CD4-positive, alpha-beta T cell treated with Interleukin-12 subunit alpha and Interleukin-12 subunit beta, for 1 hour (primary cell): Measurements from ENCODE around the gene FPR1.
A peak's percentile ranks its signal among the peaks of the same experiment; 100 is the strongest.
"Not testable (repeated sequence)": the region's sequence is repeated elsewhere in the genome, so short reads cannot be mapped to it uniquely, and the experiment has no call there.

Experiments
- DNase-seq: peaks from one replicate; pipeline ENCODE4 v3.0.0-alpha.2; 2020

The FPR1 gene

DNA sequence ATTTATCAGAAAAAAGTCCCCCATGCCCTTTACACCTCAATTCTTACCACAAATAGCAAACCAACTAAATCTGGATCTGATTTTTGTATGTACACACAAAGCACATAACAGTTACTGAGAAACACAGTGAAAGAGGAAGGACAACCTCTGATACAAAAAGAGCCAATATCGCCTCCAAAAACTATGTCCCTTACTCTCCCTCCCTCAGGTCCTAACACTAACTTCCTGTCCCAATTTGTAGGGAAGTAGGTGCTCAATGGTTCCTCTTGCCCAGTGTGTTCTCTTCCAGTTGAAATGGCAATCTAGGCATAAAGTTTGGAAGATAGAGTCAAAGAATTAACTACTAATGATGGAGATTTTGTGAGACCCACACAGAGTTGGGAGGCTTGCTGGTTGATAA is 27.5 kb upstream of the FPR1 start:
- DNase-seq: no peak

DNA sequence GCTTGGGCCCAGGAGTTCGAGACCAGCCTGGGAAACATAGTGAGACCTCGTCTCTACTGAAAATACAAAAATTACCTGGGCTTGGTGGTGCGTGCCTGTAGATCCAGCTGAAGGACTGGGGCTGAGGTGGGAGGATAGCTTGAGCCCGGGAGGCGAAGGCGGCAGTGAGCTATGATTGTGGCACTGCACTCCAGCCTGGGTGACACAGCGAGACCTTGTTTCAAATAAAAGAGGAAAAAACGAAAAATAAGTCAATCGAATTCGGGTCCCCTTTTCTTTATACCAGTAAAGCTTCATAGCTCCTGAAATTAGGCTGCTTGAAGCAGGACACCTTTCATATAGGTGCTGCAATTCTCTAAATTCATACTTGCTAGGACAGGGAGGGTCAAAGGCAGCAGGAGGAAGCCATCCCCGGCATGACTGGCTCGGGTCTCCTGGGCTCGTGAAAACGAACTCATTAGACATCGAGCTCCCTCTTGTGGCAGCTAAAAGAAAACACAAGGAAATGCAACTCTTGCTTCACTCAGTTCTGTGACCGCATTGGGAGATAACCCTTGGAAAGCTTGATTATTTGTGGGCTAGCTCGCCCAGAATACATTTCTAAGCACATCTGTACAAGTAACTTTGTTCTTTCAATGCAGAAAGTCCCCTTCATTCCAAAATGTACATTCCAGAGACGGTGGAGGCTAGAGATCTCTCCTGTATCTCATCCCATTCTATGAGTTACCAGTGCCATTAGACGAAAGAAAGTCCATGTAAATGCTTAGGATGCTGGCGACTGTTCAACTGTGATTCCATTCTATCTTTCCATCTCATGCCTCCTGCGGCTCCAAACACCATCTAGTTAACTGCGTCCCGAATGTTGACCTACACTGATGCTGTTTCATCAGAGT is 26.1 kb upstream of the FPR1 start:
- DNase-seq: peak; percentile 52

DNA sequence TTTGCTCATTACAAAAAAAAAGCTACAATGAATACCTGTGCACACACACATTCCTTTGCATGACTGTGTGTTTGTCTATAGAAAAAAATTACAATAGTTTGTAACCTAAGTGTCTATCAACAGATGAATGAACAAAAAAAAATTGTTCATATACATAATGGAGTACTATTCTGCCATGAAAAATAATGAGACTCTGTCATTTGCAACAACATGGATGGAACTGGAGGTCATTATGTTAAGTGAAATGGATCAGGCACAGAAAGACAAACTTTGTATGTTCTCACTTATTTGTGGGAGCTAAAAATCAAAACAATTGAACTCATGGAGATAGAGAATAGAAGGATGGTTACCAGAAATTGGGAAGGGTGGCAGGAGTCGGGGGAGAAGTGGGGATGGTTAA is 24.9 kb upstream of the FPR1 start:
- not testable (repeated sequence) for DNase-seq

DNA sequence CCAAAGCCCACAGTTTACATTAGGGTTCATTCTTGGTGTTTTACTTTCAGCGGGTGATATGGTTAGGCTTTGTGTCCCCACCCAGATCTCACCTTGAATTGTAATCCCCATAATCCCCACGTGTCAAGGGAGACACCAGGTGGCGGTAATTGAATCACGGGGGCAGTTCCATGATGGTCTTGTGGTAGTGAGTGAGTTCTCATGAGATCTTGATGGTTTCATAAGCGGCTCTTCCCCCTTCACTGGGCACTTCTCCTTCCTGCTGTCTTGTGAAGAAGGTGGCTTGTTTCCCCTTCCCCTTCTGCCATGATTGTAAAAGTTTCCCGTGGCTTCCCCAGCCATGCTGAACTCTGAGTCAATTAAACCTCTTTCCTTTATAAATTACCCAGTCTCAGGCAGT is 21.3 kb upstream of the FPR1 start:
- no peak for DNase-seq

DNA sequence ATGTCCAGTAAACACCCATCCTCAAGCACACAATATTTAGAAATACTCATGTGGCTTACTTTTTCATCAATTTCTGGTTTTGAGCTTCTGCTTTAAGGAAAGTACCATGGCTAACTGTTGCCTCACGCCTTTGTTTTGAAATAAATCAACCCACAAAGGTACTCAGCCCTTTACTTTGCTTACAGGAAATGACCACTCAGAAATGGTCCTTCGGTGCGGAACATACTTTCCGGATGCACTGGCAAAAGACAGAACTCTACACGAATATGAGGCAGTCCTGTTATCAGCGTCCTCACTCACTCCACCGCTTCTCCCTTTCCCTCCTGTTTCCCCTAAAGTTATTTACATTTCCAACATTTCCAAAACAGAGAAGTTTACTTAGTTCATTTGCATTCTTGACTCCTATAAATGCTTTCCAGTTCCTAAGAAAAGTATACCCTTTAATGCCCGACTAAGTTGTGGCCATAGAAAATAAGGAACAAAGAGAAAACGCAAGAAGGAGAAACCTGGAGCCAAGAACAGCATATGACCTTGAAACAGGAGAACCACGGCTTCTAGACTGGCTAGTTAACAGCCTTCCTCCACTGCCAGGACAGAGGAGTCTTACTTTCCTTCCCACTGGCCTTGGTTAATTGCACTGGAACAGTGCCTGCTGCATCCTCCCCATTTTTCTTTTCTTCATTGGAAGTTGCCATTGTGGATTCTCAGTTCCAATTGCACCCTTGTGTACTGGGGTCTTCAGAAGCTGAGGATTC is 19.9 kb upstream of the FPR1 start:
- no peak for DNase-seq

DNA sequence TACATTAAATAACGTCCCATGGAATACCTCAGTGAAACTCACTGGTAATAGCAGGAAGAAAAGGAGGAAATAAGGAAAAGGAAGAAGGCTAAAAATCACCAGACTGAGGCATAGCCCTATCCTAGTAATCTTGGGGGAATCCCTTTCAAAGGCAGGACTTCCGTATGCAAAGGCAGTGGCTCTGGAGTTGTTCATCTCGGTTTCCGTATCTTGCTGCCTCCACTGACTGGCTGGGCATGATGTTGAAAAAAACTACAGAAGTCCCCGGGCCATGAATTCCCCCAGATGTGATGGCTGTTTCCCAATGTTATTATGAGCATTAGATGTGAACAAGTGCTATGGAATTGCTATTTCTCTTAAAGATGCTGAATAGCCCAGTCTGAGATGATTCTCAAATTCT is 14.8 kb upstream of the FPR1 start:
- no peak for DNase-seq

DNA sequence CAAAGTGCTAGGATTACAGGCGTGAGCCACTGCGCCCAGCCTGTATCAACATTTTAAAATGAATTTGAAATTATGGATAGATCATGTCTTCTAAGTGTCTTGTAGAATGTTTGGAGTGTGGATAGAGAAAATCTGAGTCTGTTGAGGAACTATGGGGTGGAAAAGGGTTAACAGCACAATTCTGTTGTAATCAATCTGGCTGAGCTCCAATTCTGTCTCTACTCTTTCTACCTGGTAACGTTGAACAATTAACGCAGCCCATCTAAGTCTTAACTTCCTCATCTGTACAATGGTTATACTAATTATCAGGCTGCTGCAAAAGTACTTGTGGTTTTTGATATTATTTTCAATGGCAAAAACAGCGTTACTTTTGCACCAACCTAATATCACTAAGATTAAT is 13.4 kb upstream of the FPR1 start:
- DNase-seq: no peak

DNA sequence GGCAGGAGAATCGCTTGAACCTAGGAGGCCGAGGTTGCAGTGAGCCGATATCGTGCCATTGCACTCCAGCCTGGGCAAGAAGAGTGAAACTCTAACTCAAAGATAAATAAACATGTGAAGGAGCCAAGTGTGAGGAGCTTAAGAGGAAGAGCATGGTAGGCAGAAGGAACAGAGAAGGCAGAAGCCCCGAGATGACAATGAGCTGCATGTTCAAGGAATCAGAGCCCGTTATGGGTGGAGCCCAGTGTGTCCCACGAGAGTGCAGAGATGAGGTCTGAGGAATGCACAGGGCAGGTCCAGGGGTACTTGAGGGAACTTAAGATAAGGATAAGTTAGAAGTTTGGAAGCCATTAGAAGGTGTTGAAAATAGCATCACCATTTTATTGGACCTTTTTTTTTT is 10.0 kb upstream of the FPR1 start:
- DNase-seq: no peak

DNA sequence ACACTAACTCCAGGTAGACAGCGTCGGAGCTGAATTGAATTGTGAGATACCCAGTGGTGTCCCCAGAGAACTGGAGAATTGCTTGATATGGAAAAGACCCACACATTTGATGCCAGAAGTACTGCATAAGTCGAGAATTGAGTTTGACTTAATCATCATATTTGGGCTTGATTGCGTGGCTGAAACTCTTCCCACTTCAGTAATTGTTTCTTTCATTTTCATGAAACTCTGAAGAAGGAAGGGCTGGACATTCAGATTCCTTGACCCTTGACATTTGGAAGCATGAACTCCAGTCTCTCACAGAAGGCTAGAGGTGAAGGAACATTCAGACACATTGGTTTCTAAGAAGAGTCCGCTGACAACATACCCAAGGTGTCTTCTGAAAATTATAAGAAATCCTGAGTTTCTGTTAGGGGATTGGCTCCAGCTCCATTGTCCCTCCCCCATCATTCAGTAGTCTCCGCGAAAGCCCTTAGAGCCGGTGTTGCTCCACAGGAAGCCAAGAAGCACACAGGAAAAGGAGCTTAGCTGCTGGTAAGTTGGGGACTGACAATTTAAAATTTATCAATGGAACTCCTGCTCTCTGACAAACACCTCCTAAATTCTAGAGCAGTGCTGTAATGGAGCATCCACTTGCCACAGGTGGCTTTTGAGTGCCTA is 9.1 kb upstream of the FPR1 start, which contains the start of gene FPR2:
FPR2 (plus strand) TSS at position 484 of the 660 bp plus-strand sequence. CDS start 7,479 bp downstream, outside the sequence.
- DNase-seq: no peak

DNA sequence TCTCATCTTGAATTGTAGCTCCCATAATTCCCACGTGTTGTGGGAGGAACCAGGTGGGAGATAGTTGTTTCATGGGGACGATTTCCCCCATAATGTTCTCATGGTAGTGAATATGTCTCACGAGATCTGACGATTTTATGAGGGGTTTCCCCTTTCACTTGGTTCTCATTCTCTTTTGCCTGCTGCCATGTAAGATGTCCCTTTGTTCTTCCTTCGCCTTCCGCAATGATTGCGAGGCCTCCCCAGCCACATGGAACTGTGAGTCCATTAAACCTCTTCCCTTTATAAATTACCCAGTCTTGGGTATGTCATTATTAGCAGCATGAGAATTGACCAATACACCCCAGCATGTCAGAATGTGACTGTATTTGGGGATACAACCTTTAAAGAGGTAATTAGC is 3.9 kb upstream of the FPR1 start:
- no peak for DNase-seq

DNA sequence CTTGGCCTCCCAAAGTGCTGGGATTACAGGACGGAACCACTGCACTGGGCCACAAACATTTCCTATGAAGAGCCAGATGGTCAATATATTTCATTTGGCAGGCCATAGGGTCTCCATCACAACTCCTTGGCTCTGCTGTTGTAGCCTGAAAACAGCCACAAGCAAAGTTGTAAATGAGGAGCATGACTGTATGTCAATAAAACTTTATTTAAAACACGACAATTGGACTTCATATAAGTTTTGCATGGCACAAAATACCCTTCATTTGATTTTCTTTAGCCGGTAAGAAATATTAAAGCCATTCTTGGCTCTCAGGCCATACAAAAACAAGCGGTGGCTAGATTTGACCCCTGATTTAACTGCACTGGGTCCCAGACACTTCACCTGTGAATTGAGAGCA is 3.1 kb upstream of the FPR1 start:
- DNase-seq: no peak

DNA sequence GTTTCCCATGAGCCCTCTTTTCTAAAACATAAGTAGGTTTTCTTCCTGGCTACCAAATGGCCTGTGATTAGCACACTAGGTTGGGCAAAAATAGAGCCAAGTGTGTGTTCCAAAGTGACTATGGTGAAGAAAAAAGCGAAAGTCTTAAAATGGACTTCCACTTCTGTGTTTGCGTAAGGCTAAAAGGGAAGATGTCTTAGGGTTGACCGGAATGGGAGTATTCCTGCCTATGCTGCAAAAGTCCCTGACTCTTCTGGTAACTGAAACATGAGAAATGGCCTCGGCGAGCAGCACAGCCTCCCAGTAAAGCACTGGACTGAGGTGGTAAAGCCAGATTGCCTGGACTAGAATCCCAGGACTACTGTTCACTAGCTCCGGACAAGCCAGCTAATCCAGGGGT is 2.4 kb upstream of the FPR1 start:
- no peak for DNase-seq

DNA sequence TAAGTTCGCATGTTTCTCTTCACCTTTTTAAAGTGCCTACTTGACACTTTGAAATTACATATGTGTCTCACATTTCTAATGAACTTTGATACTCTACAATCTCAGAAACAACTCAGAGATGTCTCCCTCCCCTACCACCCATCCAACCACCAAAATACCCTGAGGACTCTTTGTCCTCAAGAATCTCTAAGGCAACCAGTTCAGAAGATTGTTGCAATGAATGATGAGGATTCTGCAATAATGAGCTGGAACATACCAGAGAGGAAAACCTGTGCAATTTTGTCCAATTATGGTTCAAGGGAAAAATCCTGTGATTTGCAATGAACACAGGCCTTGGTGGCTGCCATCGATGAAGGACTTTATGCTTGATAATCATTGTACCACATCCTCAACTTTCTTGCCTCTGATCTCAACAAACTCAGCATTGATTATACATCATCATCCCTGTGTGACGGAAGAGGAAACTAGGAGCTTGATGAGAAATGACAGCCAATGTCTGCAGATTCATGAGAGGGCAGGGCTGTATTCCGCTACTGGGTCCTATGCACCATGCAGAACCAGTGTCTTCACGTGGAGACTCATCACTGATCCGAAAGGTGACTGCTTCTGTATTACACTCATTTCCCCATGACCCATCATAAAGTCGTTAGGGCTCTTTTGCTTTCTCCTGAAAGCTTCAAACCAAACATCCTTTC is 1.1 kb downstream of the FPR1 start:
- no peak for DNase-seq

DNA sequence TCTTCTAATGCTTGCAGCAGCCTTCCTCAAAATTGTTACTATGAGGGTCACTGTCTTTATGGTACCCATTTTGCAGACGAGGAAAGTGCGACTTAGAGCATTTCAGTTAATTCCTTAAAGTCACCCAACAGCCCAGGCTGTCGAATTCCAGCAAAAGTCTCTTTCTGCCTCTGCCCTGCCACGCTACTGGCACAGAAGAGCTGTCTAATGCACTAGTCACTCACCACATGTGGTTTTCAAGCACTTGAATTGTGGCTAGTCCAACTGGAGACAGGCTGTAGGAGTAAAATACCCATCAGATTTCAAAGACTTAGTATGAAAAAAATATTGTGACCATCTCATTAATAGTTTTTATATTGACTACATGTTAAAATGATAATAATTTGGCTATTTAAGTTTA is 1.7 kb downstream of the FPR1 start:
- DNase-seq: no peak

DNA sequence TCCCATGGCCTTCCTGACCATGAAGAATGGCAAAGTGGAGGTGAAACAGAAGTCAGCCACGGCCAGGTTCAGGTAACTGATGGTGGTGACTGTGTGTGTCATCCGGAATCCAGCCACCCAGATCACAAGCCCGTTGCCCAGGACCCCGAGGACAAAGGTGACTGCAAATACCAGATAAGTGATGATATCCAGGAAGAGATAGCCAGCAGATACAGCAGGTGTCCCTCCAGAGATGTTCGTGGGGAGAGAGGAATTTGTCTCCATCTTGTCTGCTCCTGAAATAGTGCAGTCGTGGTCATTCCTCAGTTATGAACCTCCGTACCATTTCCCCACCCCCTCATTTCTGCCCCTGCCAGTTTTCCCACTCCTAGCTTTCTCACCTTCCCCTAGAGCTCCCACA is 4.9 kb downstream of the FPR1 start:
- no peak for DNase-seq

DNA sequence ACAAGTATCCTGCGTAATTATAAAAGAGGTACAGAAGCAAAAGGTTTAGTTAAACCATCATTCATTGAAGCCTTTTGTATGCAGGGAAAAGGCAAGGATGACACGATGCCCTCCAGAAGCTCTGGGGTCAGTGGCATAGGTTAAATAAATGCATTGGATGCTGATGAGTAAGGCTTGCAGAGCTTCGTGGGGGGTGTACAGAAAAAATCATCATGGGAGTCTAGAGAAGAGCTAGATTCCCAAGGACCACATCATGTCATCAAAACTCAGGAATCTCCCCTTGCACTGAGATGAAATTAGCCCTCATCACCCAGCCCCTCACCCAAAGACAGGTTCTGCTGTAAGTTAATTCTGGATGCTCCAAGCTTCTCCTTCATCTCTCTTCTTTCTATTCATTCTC is 8.3 kb downstream of the FPR1 start:
- DNase-seq: no peak

DNA sequence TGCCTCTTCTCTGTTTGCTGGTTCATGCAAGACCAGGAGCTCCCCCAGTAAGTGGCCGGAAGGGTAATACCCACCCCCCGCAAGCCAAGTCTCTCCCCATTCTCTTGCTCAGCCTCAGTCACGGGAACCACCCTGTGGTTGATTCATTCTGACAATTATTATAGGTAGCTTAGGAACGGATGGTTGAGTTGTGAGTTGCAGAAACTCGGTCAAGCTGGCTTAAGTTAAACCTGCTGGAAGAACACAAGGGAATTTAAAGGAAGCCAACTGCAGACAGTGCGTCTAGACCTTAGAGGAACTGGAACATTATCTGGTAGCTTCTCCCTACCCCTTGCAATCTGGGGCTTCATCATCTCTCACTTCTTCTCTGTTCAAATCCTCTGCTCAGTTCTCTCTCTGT is 8.9 kb downstream of the FPR1 start:
- DNase-seq: no peak

DNA sequence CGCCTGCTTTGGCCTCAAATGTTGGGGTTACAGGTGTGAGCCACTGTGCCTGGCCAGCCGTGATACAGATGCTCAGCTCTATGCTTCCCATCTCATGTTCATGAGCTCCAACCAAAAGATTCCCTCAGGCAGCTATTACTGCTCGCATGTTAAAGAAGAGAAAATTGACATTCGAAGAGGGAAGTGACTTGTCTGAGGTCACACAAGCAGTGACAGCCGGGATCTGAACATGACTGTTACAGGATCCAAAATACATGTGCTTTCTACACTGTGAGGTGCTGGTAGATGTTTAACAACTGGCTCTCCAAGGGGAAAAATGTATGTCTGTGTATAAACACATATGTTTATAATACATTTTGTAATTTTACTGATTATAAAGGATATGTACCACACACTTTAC is 11.3 kb downstream of the FPR1 start:
- DNase-seq: no peak

DNA sequence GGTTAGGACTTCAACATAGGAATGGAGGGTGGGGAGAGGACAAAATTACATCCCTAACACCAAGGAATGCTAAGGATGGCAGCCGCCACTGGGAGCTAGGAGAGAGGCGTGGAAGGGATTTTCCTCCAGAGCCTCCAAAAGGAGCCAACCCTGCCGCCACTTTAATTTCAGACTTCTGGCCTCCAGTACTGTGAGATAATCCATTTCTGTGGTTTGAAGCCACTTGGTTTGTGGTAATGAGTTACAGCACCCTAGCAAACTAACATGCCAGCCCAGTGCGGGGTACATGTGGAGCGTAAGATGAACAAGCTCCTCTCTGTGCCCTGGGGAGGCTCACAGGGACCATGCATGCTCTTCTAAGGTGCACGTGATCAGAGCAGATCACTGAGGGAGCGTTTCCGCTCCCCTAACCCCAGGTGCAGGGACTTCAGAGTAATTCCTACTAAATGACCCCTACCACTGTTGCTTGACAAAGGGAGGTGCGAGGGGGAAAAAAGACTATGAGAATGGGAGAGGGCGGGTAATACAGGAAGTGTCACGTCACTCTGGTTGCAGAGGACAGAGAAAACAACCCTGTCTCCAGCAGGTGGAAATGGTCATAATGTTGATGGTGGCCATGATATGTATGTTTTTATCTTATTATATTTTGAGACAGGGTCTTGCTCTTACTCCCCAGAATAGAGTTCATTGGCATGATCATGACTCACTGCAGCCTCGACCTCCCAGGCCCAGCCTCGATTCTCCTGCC is 12.0 kb downstream of the FPR1 start:
- DNase-seq: no peak

DNA sequence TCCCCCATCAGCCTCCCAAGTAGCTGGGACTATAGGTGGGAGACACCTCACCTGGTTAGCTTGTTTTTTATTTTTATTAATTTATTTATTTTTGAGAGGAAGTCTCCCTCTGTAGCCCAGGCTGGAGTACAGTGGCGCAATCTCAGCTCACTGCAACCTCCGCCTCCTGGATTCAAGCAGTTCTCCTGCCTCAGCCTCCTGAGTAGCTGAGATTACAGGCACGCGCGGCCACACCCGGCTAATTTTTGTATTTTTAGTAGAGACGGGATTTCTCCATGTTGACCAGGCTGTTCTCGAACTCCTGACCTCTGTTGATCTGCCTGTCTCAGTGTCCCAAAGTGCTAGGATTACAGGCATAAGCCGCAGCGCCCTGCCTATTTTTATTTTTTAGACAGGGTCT is 13.2 kb downstream of the FPR1 start:
- not testable (repeated sequence) for DNase-seq

DNA sequence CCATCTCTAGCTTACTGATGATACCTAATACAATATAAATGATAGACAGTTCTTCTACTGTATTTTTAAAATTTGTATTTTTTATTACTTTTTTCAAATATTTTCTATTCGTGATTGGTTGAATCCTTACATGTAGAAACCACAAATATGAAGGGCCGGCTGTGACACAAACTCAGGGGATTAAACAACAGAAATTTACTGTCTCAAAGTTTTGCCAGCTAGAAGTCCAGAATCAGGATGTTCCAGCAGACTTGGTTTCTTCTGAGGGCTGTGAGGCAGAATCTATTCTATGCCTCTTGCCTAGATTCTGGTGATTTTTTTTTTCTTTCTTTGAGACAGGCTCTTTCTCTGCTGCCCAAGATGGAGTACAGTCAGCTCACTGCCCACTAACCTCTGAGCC is 13.8 kb downstream of the FPR1 start:
- DNase-seq: no peak

DNA sequence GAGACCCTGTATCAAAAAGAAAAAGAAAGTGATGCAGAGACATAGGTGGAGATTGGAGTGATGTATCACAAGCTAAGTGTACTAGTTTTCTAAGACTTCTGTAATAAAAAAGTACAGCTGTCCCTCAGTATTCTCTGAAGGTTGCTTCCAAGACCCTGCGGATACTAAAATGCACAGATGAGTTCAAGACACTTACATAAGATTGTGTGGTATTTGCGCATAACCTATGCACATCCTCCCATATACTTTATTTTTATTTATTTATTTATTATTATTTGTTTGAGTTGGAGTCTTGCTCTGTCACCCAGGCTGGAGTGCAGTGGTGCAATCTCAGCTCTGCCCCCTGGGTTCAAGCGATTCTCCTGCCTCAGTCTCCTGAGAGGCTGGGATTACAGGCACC is 14.3 kb downstream of the FPR1 start:
- no peak for DNase-seq
